HepG2 (cell line): ENCODE data around the gene ZNF440. TPM values are rescaled to one million over a fixed set of nuclear protein-coding genes. Genes with fewer than 3 reads are reported as not detected.

Source experiments
- ARNT ChIP-seq: fragments of 450-650 bp; IDR thresholded peaks from 2 replicates; pipeline ENCODE4 v1.6.1; 2017
- CEBPB ChIP-seq: IDR thresholded peaks from 2 replicates; pipeline ENCODE4 v1.6.1; 2011; ENCODE audit warnings: low read depth, low read length, improper control_type of control experiment, borderline replicate concordance
- FOXK1 ChIP-seq: sonication (generic); formaldehyde crosslinking; IDR thresholded peaks from 2 replicates; pipeline ENCODE4 v1.4.0; 2020; ENCODE audit warnings: low read depth, missing genetic modification reagents, borderline replicate concordance
- FOXK2 ChIP-seq: fragments of 450-650 bp; IDR thresholded peaks from 2 replicates; pipeline ENCODE4 v1.6.1; 2016
- FOXP4 ChIP-seq: sonication (generic); formaldehyde crosslinking; IDR thresholded peaks from 2 replicates; pipeline ENCODE4 v1.4.0; 2020; ENCODE audit warnings: missing genetic modification reagents
- JUND ChIP-seq: sonication (generic); formaldehyde crosslinking; IDR thresholded peaks from 2 replicates; pipeline ENCODE4 v1.8.0; 2022; ENCODE audit warnings: mild to moderate bottlenecking, missing genetic modification reagents
- NFE2 ChIP-seq: sonication (generic); formaldehyde crosslinking; IDR thresholded peaks from 2 replicates; pipeline ENCODE4 v1.4.0; 2020; ENCODE audit warnings: missing genetic modification reagents
- PHB2 ChIP-seq: fragments of 450-650 bp; IDR thresholded peaks from 2 replicates; pipeline ENCODE4 v1.6.1; 2018; ENCODE audit not compliant: partially characterized antibody
- PTBP1 ChIP-seq: fragments of 200-400 bp; formaldehyde crosslinking; IDR thresholded peaks from 2 replicates; pipeline ENCODE4 v1.6.1; 2018; ENCODE audit warnings: low read length, low read depth; ENCODE audit not compliant: poor library complexity, severe bottlenecking
- RAD51 ChIP-seq: fragments of 450-650 bp; IDR thresholded peaks from 2 replicates; pipeline ENCODE4 v1.6.1; 2016; ENCODE audit warnings: borderline replicate concordance
- RFXANK ChIP-seq: IDR thresholded peaks from 2 replicates; pipeline ENCODE4 v1.6.1; 2016
- SMARCE1 ChIP-seq: fragments of 450-650 bp; IDR thresholded peaks from 2 replicates; pipeline ENCODE4 v1.6.1; 2017; ENCODE audit warnings: borderline replicate concordance
- TEAD2 ChIP-seq: sonication (generic); formaldehyde crosslinking; IDR thresholded peaks from 2 replicates; pipeline ENCODE4 v1.9.0; 2021; ENCODE audit warnings: missing genetic modification reagents
- WIZ ChIP-seq: sonication (generic); formaldehyde crosslinking; IDR thresholded peaks from 2 replicates; pipeline ENCODE4 v1.5.1; 2020; ENCODE audit warnings: mild to moderate bottlenecking, missing genetic modification reagents
- ZBTB46 ChIP-seq: sonication (generic); formaldehyde crosslinking; IDR thresholded peaks from 2 replicates; pipeline ENCODE4 v1.4.0; 2020; ENCODE audit warnings: mild to moderate bottlenecking, missing genetic modification reagents, borderline replicate concordance
- ZFP37 ChIP-seq: sonication (generic); formaldehyde crosslinking; IDR thresholded peaks from 2 replicates; pipeline ENCODE4 v1.4.0; 2020; ENCODE audit warnings: missing genetic modification reagents, borderline replicate concordance
- ZNF20 ChIP-seq: sonication (generic); formaldehyde crosslinking; IDR thresholded peaks from 2 replicates; pipeline ENCODE4 v1.4.0; 2020; ENCODE audit warnings: mild to moderate bottlenecking, moderate library complexity, missing genetic modification reagents
- ZNF225 ChIP-seq: sonication (generic); formaldehyde crosslinking; IDR thresholded peaks from 2 replicates; pipeline ENCODE4 v1.4.0; 2020; ENCODE audit warnings: mild to moderate bottlenecking, missing genetic modification reagents
- ZNF607 ChIP-seq: sonication (generic); formaldehyde crosslinking; IDR thresholded peaks from 2 replicates; pipeline ENCODE4 v1.5.1; 2020; ENCODE audit warnings: missing genetic modification reagents, mild to moderate bottlenecking, borderline replicate concordance
- ZSCAN21 ChIP-seq: sonication (generic); formaldehyde crosslinking; IDR thresholded peaks from 2 replicates; pipeline ENCODE4 v1.8.0; 2022; ENCODE audit warnings: mild to moderate bottlenecking, missing genetic modification reagents, moderate library complexity, borderline replicate concordance
- ZUFSP ChIP-seq: sonication (generic); formaldehyde crosslinking; IDR thresholded peaks from 2 replicates; pipeline ENCODE4 v1.9.0; 2021; ENCODE audit warnings: missing genetic modification reagents, mild to moderate bottlenecking, borderline replicate concordance
- polyA plus RNA-seq, 8 experiments: library from polyadenylated mRNA; depleted of rRNA in 3 of 8; stranded (reverse) in 7 of 8; unstranded in 1 of 8; fragments of >200 nt; fragmentation: Illumina TruSeq in 4 of 8; extraction: Trizol in 4 of 8; gene quantifications; 2 replicates each; pipeline versions ENCODE4 v1.2.1 to v1.2.3, GENCODE V29; 2011 to 2016; ENCODE audit warnings: low read depth in 4 of 8, missing spikeins in 1 of 8, mixed read lengths in 1 of 8; ENCODE audit not compliant: insufficient read depth in 1 of 8
- total RNA-seq, 5 experiments: library from RNA; depleted of rRNA; stranded (reverse); fragments of >200 nt; fragmentation: Illumina TruSeq; extraction: Trizol; gene quantifications; 2 replicates each; pipeline ENCODE4 v1.2.3, GENCODE V29; 2016; ENCODE audit warnings: low read depth in 1 of 5
- TF ChIP-seq, protein P1 (sequence below): sonication (generic); formaldehyde crosslinking; IDR thresholded peaks from 2 replicates; pipeline ENCODE4 v1.5.1; 2020; ENCODE audit warnings: missing genetic modification reagents, mild to moderate bottlenecking, borderline replicate concordance

ZNF440 gene
- total and polyA plus RNA-seq, 2 of the 13 experiments (the other 11 are each of a cell fraction or from before 2014, with no cell fraction given): 2.7 to 12.4 TPM

DNA sequence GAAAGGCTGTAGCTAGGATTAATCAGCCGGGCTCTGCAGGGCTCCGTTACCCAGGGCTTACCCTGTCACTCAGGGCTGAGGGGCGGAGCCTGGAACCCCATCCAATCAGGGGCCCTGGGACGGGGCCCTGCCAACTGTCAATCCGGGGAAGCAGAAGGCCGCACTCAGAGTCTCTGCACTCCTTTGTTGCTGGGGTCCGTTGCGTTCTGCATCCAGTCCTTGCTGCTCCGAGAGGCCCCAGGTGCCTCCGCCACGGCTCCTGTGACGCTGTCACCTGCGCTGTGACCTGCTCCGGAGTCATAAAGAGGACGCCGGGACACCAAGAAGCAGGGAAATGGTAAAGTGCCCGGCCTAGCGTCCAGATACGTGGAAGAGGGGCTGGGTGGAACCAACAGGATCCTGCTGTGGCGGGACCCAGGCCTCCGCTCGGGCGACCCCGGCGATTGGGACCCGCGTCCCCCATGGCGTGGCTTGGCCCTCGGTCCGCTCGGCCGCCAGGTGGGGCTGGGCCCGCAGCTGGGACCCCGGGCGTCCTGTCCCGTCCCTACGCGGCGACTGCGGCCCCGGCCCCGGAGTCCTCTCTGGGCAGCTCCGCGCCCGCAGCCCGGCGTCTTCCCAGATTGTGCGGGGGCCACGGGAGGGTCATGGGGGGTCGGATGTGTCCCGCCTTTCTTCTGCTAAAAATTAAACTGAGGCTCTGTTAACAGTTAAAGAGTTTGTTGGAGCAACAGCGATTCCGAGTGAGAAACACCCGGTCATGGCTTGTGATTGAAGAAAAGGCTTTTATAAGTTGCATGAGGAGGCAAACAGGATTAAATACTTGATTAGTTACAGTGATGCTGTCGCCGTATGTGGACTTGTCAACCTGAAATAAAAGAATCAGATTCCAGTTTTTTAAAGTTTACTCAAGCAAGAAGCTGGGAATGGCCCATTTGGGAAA, 15.4 kb upstream of the ZNF440 start, which contains the start of gene ZNF491 (continued):
- TF ChIP-seq ARNT: no peak
- no peak for TF ChIP-seq WIZ (CRISPR knock-in tag)
- TF ChIP-seq NFE2: no peak
- no peak for TF ChIP-seq FOXK2
- no peak for TF ChIP-seq JUND (CRISPR knock-in tag)
- no peak for TF ChIP-seq PHB2
- no peak for TF ChIP-seq ZBTB46
- no peak for TF ChIP-seq ZNF20 (CRISPR knock-in tag)
- no peak for TF ChIP-seq RAD51
- 0 out of 2 replicates have a peak, but pooled peaks have one; percentile 29 for TF ChIP-seq ZNF225
- TF ChIP-seq FOXK1 (CRISPR knock-in tag): no peak
- peak; percentile 80 for TF ChIP-seq PTBP1
- TF ChIP-seq RFXANK (CRISPR knock-in tag): no peak
- 0 out of 2 replicates have a peak, but pooled peaks have one; percentile 27 for TF ChIP-seq ZNF607 (CRISPR knock-in tag)
- TF ChIP-seq ZFP37: no peak
- TF ChIP-seq, protein P1, sequence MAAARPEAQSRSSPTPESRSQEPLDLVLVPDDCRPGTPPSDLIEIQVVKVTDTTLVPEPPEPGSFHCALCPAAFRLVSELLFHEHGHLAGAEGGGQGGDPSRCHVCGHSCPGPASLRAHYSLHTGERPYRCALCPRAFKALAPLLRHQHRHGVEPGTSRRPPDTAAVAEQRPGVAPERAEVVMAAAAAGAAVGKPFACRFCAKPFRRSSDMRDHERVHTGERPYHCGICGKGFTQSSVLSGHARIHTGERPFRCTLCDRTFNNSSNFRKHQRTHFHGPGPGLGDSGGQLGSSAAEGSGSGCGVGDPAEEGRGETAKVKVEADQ: no peak
- TF ChIP-seq ZSCAN21 (CRISPR knock-in tag): 0 out of 2 replicates have a peak, but pooled peaks have one; percentile 58
- TF ChIP-seq FOXP4 (CRISPR knock-in tag): peak; percentile 34; the same call in 1 of the 2 replicates
- TF ChIP-seq TEAD2 (CRISPR knock-in tag): no peak
- no peak for TF ChIP-seq ZUFSP (CRISPR knock-in tag)
- TF ChIP-seq CEBPB: no peak
- TF ChIP-seq SMARCE1: no peak
